IMR-90 (cell line): ENCODE data around the gene TFAP2A. TPM values are rescaled to one million over a fixed set of nuclear protein-coding genes. Genes with fewer than 3 reads are reported as not detected.

Experiments used
- ATAC-seq: fragments of 200-7000 bp; cut with Tn5 transposase; 2 replicates; pipeline ENCODE4 v1.9.1; 2020; ENCODE audit warnings: low read depth, mild to moderate bottlenecking, moderate library complexity
- BruUV-seq: library from RNA; stranded (reverse); fragments of 400-500 nt; replicated peaks from 2 replicates; lab custom pipeline; 2021; lab: Mats Ljungman, UMichigan
- CTCF ChIA-PET: fragments of 300-600 bp; formaldehyde crosslinking; extraction: SDS; loops from one replicate; lab custom pipeline; 2021; ENCODE audit warnings: antibody characterized with exemption; lab: Yijun Ruan, JAX
- POLR2A ChIA-PET: fragments of 300-600 bp; sonication (Branson Sonifier 250); formaldehyde crosslinking; loops from one replicate; lab custom pipeline; 2022; ENCODE audit warnings: antibody characterized with exemption; ENCODE audit not compliant: unreplicated experiment; lab: Charles Lee
- DNase-seq: peaks from one replicate; pipeline ENCODE4 v3.0.0; 2013
- H2AFZ ChIP-seq: replicated peaks from 2 replicates; pipeline ENCODE3; 2013; ENCODE audit warnings: low read length, mild to moderate bottlenecking; ENCODE audit not compliant: poor library complexity
- H2AK5ac ChIP-seq: 2 replicates; pipeline ENCODE4 v1.6.1; 2013; ENCODE audit warnings: low read depth, low read length, inconsistent platforms
- H2AK9ac ChIP-seq: replicated peaks from 2 replicates; pipeline ENCODE3; 2013; ENCODE audit warnings: mild to moderate bottlenecking, low read depth, low read length, moderate library complexity; ENCODE audit not compliant: poor library complexity
- H2BK120ac ChIP-seq: 2 replicates; pipeline ENCODE4 v1.6.1; 2013; ENCODE audit warnings: low read depth, low read length, inconsistent platforms
- H2BK15ac ChIP-seq: 3 replicates; pipeline ENCODE4 v1.6.1; 2013; ENCODE audit warnings: low read depth, low read length, inconsistent platforms
- H2BK20ac ChIP-seq: 2 replicates; pipeline ENCODE4 v1.6.1; 2013; ENCODE audit warnings: low read depth, mild to moderate bottlenecking, inconsistent platforms, low read length, moderate library complexity
- H2BK5ac ChIP-seq: 2 replicates; pipeline ENCODE4 v1.6.1; 2013; ENCODE audit warnings: mild to moderate bottlenecking, low read depth, low read length, inconsistent platforms; ENCODE audit not compliant: poor library complexity, severe bottlenecking
- H3K14ac ChIP-seq: replicated peaks from 2 replicates; pipeline ENCODE4 v1.6.1; 2013; ENCODE audit warnings: low read depth, low read length, inconsistent platforms
- H3K18ac ChIP-seq: 2 replicates; pipeline ENCODE4 v1.6.1; 2013; ENCODE audit warnings: low read depth, low read length, control low read depth
- H3K23ac ChIP-seq: 2 replicates; pipeline ENCODE4 v1.6.1; 2013; ENCODE audit warnings: low read depth, low read length, inconsistent platforms
- H3K27ac ChIP-seq: 2 replicates; pipeline ENCODE4 v1.5.1; 2013; ENCODE audit warnings: mild to moderate bottlenecking, control low read depth, low read length; ENCODE audit not compliant: insufficient read depth
- H3K27me3 ChIP-seq: 2 replicates; pipeline ENCODE4 v1.6.1; 2013; ENCODE audit warnings: low read length; ENCODE audit not compliant: control insufficient read depth, insufficient read depth
- H3K36me3 ChIP-seq: 2 replicates; pipeline ENCODE4 v1.6.1; 2013; ENCODE audit warnings: low read length, mixed read lengths; ENCODE audit not compliant: control insufficient read depth, insufficient read depth
- H3K4ac ChIP-seq: 2 replicates; pipeline ENCODE4 v1.6.1; 2013; ENCODE audit warnings: low read depth, low read length, inconsistent platforms
- H3K4me1 ChIP-seq: 2 replicates; pipeline ENCODE4 v1.6.1; 2013; ENCODE audit warnings: low read length, mixed read lengths; ENCODE audit not compliant: control insufficient read depth, insufficient read depth
- H3K4me2 ChIP-seq: 2 replicates; pipeline ENCODE4 v1.6.1; 2013; ENCODE audit warnings: low read depth, mild to moderate bottlenecking, control low read depth, low read length, moderate library complexity
- H3K4me3 ChIP-seq: 2 replicates; pipeline ENCODE4 v1.5.1; 2013; ENCODE audit warnings: low read depth, mild to moderate bottlenecking, control low read depth, low read length, moderate library complexity; ENCODE audit not compliant: insufficient read depth
- H3K56ac ChIP-seq: 2 replicates; pipeline ENCODE4 v1.6.1; 2013; ENCODE audit warnings: low read length, inconsistent platforms; ENCODE audit not compliant: insufficient read depth; ENCODE audit errors: extremely low read depth
- H3K79me1 ChIP-seq, 2 experiments: 2 replicates each; pipeline ENCODE4 v1.6.1; 2013; ENCODE audit warnings: low read length in 2 of 2, inconsistent platforms in 1 of 2, low read depth in 1 of 2
- H3K9ac ChIP-seq: 2 replicates; pipeline ENCODE4 v1.6.1; 2013; ENCODE audit warnings: low read depth, low read length, control low read depth
- H3K9me1 ChIP-seq: 2 replicates; pipeline ENCODE4 v1.6.1; 2013; ENCODE audit warnings: low read length, inconsistent platforms; ENCODE audit not compliant: insufficient read depth
- H3K9me3 ChIP-seq: 2 replicates; pipeline ENCODE4 v1.6.1; 2013; ENCODE audit warnings: low read length; ENCODE audit not compliant: control insufficient read depth, insufficient read depth
- H4K20me1 ChIP-seq: 2 replicates; pipeline ENCODE4 v1.6.1; 2013; ENCODE audit warnings: low read length, inconsistent platforms; ENCODE audit not compliant: insufficient read depth
- H4K5ac ChIP-seq: 2 replicates; pipeline ENCODE4 v1.6.1; 2013; ENCODE audit warnings: mild to moderate bottlenecking, low read depth, low read length, control low read depth
- H4K8ac ChIP-seq, 2 experiments: 2 replicates each; pipeline ENCODE4 v1.6.1; 2013; ENCODE audit warnings: low read depth in 2 of 2, low read length in 2 of 2, control low read depth in 1 of 2, inconsistent platforms in 1 of 2
- H4K91ac ChIP-seq: 2 replicates; pipeline ENCODE4 v1.6.1; 2013; ENCODE audit warnings: low read depth, low read length, inconsistent platforms; ENCODE audit not compliant: insufficient read depth
- MAFK ChIP-seq: IDR thresholded peaks from 2 replicates; pipeline ENCODE4 v1.6.1; 2012; ENCODE audit warnings: low read depth, low read length, improper control_type of control experiment
- MAZ ChIP-seq: IDR thresholded peaks from 2 replicates; pipeline ENCODE4 v1.6.1; 2012; ENCODE audit warnings: low read depth, mild to moderate bottlenecking, low read length, improper control_type of control experiment, moderate library complexity, borderline replicate concordance
- RAD21 ChIP-seq: IDR thresholded peaks from 2 replicates; pipeline ENCODE4 v1.6.1; 2012; ENCODE audit warnings: low read length, improper control_type of control experiment
- WGBS, 2 experiments: methylation state at CpG; one replicate each; pipeline versions ENCODE4 v1.1.5 to v1.1.7; 2013; ENCODE audit warnings: missing lambda C conversion rate in 2 of 2; ENCODE audit not compliant: insufficient read length in 1 of 2; ENCODE audit errors: extremely low coverage in 2 of 2; 5-methylcytosine and 5-hydroxymethylcytosine counted together
- dilution Hi-C: fragments of 300-500 bp; cut with HindIII; formaldehyde crosslinking; loops from one replicate; pipeline ENCODE4 v1.14.3; 2018; ENCODE audit warnings: low sequenced_read_pairs; ENCODE audit not compliant: unreplicated experiment
- in situ Hi-C: fragments of 300-500 bp; cut with MboI; formaldehyde crosslinking; loops from 3 replicates; pipeline ENCODE4 v1.14.3; 2019; ENCODE audit warnings: low sequenced_read_pairs, inconsistent platforms, mixed read lengths
- intact Hi-C: fragments of 100-400 bp; cut with micrococcal nuclease; formaldehyde crosslinking; loops from 2 replicates; pipeline ENCODE4 v1.10.0; 2022
- polyA plus RNA-seq, 3 experiments: library from polyadenylated mRNA; depleted of rRNA; stranded (reverse); fragments of >200 nt; gene quantifications; 2 replicates each; pipeline ENCODE4 v1.2.3, GENCODE V29; 2012; ENCODE audit warnings: low replicate concordance in 1 of 3
- total RNA-seq: library from RNA; depleted of rRNA; stranded (reverse); fragments of >200 nt; gene quantifications from 2 replicates; pipeline ENCODE4 v1.2.3, GENCODE V29; 2012

Gene TFAP2A
- total and polyA plus RNA-seq, 2 of the 4 experiments (the other 2 are of a cell fraction), result 0.72 to 7.1 TPM

DNA sequence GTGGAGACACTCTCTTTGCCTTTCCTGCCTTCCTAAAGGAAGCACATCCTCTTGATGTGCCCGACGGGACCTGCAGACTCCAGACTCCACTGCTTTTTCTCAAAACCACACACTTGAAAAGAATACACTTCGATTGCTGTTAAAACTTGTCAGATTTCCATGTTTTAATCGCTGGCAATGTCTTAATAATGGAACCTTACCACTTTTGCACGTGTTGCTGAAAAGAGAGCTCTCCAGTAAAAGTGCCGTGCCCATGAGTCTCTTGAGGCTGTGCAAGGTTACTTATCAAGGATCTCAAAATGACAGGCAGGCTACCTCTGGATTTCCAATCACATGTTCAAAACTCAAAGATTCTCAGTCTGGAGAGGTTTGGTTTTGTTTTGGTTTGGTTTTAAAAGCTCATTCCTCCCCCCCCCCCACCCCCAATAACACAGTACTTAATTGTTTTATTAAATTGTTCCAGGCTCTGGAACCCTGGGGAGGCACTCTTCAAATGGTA lies 12.0 kb upstream of the TFAP2A start:
- WGBS, 2 experiments, result 36% methylated on average over 2 of the region's 6 CpGs; no CpG with 5 or more reads in 1 of the 2 experiments
- Histone ChIP-seq H2BK5ac (no peak overlapping the region), H3K4ac (peak overlapping the region; percentile 52), H3K4me1 (no peaks in the 10 kb centered on the region), H3K56ac (no peak overlapping the region; the same call in 1 of the 2 replicates), H3K27me3 (peaks cover 42% of the 10 kb centered on the region), H3K9me3 (no peaks in the 10 kb centered on the region), H3K4me2 (peak overlapping the region; percentile 62), H4K8ac (peak overlapping the region; percentile 38 to 66; a peak in 3 of 4 replicates), H2BK20ac (0 out of 2 replicates have a peak overlapping the region, but pooled peaks have one; percentile 3), H3K14ac (0 out of 2 replicates have a peak overlapping the region, but pooled peaks have one; percentile 13), H3K27ac (no peak overlapping the region), H3K9ac (peak overlapping the region; percentile 40), H3K36me3 (no peaks in the 10 kb centered on the region), H2AFZ (peak overlapping the region; percentile 91), H3K79me1 (no peaks in the 10 kb centered on the region), H2BK15ac (no peak overlapping the region), H3K18ac (no peak overlapping the region), H4K91ac (peak overlapping the region; percentile 8), H2AK9ac (peak overlapping the region; percentile 37), H4K5ac (no peak overlapping the region), H3K23ac (peak overlapping the region; percentile 31), H3K4me3 (peak overlapping the region; percentile 36), H3K9me1 (no peaks in the 10 kb centered on the region), H4K20me1 (no peaks in the 10 kb centered on the region), H2BK120ac (peak overlapping the region; percentile 57; the same call in 1 of the 2 replicates), H2AK5ac (no peak overlapping the region)
- intact Hi-C loops, result loop anchor here (5.0 kb wide), 2 partner anchors 395 to 885 kb away; no protein-coding TSS in a partner anchor
- in situ Hi-C loops, result no loop called here
- DNase-seq (no peak), ATAC-seq (no peak)
- ChIA-PET CTCF (interaction anchor here (1.2 kb wide), 1 partner anchor 12 kb away, joined by 4 read pairs; the partner anchor contains the start of gene TFAP2A), POLR2A (interaction anchor here (0.6 kb wide), 1 partner anchor 15 kb away, joined by 4 read pairs; no protein-coding TSS in a partner anchor)
- no peak for TF ChIP-seq RAD21
- no peak for TF ChIP-seq MAZ
- no peak for TF ChIP-seq MAFK
- dilution Hi-C loops, result no loop called here
- no TSS peak for BruUV-seq
